Activated gamma-delta T cell (primary cell): ENCODE data around the gene NPRL2.
"Not testable (repeated sequence)": the region's sequence is repeated elsewhere in the genome, so short reads cannot be mapped to it uniquely, and the experiment has no call there.

Experiments used
- DNase-seq: peaks from one replicate; lab custom pipeline; 2025; lab: John Stamatoyannopoulos, UW

The NPRL2 gene

GRCh38 chr3:50327129-50327528, 23.4 kb downstream of the NPRL2 start:
- DNase-seq: no peak

- DNase-seq: no peak
These were observed 24.4 kb downstream of the NPRL2 start for GRCh38 chr3:50326182-50326541.

DNA sequence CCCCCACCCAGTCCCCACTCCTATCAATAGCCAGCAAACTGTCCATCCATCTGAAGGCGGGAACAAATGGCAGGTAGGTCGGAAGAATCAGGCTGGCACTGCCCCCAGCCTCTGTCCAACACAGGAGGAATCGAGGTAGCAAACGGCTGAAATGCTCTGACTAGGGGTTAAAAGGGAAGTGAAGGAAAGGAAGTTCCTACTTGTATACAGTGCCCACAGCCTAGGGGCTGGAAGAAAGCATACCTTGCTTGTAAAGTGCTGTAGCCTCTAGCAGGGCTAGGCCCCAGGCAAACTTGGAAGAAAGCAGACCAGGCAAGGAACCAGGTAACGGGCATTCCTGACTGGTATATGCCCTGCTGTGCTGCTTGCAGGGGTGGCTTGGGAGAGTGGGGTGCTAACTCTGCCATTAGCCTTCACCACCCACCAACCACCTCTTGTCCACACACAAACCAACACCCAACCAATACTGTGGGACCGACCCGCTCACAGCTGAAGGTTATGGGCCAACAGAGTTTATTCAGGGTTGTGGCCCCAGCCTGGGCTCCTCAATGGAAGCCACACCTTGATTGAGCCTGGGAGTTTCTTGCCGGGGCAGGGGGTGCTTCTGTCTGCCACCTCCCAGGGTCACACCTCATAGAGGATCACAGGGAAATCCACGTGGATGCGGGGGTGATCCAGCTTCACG, 24.9 kb downstream of the NPRL2 start:
- no peak for DNase-seq

- DNase-seq: no peak
These were observed 25.5 kb downstream of the NPRL2 start for GRCh38 chr3:50325113-50325480.

DNA sequence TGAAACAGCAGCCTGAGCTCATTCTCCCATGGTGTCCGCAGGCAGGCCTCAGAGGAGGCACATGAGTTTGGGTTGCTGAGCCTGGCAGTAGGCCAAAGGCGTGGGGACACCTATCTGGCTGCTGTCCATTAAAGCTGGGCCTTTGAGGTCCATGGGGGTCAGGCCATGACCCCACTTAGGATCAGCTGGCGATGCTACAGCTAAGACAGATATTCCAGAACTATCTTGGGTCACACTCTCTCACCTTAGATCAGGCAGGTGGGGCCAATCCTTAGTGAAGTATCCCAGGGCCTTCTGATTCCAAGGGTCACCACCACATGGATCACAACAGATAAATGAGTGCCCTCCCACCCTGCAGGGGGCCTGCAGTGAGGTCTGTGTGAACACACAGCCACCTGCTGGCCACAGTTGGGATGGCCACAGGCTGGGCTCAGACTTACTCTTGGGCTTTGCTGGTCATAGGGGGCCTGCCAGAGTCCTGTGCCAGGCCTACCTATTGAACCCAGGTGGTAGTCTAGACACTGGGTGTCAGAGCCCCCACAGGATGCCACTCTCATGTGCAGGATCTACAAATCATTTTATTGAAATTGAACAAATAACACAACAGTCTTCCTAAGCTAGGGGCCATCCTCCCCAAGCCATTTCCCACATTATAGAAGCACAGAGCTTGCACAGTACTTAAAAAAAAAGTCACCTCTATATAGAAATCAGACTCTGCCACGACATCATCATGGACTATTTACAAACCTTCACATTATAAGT, 26.0 kb downstream of the NPRL2 start:
- no peak for DNase-seq

- no peak for DNase-seq
These were observed 26.9 kb downstream of the NPRL2 start for GRCh38 chr3:50323614-50324199.

GRCh38 chr3:50323092-50323600, 27.4 kb downstream of the NPRL2 start:
- DNase-seq: no peak

DNA sequence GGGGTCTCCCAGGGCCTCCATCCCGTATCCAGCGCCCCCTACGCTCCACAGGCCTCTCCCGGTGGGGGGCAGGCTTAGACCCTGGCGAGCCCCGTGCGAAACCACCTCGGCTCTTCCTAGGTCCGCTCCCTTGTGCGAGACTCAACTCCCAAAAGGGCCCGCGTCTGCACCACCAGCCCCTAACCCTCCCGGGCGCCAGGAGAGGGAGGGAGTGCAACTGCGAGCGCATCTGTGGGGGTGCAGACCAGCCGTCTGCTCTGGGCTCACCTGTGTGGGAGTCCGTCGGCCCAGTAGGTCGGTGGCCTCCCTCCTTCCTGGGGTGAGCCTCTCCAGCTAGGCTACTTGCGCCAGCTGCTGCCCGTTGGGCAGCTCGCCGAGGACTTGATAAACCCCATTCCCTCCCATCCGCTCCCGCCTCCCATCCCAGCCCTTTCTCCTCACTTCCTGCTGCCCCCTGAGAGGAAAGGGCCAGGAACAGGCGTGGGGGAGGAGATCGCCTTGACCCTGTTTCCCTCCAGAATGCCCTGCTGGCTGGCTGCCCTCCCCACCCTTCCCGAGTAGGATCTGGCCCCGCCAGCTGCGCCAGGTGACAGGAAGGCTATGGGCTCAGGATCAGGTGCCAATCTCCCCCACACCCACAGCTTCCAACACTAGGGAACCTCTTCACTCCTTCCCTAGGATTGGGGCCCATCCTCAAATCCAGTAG, 28.0 kb downstream of the NPRL2 start, which contains the start of gene HYAL2:
HYAL2 (minus strand) TSS at position 360 of the 706 bp plus-strand sequence. CDS start 2,256 bp downstream, outside the sequence.
- DNase-seq: no peak

DNA sequence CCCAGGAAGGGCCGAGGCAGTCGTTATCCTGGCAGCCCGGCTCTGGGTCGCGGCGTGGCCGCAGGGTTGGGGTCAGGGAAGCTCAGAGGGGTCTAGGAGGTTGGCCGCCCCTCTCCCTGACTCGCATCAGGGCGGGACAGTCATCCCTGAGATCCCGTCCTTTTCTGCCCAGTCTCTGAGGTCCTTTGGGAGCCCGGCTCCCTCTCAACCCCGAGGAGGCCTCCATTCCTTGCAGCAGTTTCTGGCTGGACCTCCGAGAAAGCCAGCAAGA, 28.5 kb downstream of the NPRL2 start:
- DNase-seq: no peak

DNA sequence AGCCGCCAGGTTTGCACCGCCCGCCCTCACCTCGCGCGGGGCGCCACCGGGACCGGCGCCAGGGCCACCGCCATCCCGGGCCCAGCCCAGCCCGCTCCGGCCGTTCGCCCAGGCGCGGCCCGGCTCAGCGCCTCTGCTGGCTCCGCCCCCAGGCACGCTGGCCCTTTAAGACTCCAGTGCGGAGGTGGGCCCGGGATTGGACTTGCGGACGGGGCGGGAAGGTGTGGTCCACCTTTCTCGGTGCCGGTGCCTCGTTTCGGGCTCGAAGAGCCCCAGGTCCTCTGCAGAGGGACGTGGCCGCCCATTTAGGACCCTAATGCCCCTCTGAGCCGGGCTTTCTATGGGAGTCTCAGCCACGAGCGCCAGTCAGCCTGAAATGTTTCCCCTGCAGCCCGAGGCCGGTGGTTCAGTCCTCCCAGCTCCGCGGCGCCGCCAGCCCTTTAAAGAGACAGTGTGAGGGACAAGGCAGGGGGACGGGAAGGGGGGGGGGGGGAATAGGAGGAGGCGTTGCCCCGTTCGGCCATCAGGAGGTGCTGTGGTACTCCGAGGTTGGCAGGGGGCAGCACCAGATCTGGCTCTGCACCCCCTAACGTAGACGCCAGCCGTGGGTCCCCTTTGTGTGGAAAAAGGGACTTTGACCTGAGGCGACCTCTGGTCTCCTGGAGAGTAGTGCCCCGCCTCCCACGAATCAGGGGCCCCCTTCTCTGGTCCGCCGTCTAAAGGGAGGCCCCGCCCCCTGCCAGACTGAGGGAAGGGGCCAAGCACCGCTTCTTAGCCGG, 29.1 kb downstream of the NPRL2 start:
- DNase-seq: peak; percentile 61

DNA sequence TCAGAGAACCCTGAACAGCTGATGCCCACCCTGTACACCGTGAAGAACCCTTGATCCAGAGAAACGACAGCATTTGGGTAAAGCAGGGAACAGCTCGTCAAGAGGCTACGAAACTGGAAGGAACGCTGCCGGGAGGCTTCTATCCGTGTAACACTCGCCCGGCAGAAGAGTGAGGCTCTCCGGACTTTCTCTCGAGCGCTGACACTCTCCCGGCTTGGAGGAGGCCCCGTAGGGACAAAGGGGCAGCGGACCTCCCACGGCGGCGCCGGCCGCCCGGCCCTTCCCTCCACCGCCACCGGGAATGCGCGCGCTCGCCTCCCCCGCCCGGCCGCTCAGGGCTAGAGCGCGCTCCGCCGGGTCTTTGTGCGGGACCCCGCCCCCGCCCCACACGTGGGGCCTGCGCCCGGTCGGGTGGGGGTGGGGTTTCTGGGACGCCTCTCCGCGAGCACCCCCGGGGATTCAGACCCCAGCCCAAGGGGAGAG, 29.7 kb downstream of the NPRL2 start:
- DNase-seq: peak; percentile 61

- DNase-seq: no peak
These were observed 30.5 kb downstream of the NPRL2 start for GRCh38 chr3:50319894-50320625.

- no peak for DNase-seq
These were observed 31.2 kb downstream of the NPRL2 start for GRCh38 chr3:50319181-50319893.

GRCh38 chr3:50318615-50319014, 32.0 kb downstream of the NPRL2 start:
- DNase-seq: no peak

- DNase-seq: no peak
These were observed 32.4 kb downstream of the NPRL2 start for GRCh38 chr3:50318163-50318562.

GRCh38 chr3:50317300-50317699, 33.3 kb downstream of the NPRL2 start:
- DNase-seq: no peak

GRCh38 chr3:50316657-50317242, 33.8 kb downstream of the NPRL2 start:
- peak; percentile 37 for DNase-seq

DNA sequence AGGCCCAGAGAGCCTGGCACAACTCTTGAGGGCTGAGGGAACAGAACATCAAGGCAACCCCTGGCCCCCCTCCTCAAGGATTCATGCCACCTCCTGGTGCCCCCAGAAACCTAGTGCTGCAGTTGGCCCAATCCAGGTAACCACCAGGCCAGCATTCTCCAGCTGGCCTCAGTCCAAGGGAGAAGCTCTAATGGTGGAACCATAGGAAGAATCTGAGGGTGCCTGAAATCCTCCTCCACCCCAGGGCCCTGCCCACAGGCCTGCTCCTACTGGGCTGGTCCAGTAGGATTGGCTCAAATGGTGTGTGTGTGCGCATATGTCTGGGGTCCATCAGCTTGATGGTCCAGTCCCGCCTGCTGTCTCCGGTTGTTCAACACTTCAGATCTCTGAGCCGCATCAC, 35.8 kb downstream of the NPRL2 start:
- DNase-seq: no peak

DNA sequence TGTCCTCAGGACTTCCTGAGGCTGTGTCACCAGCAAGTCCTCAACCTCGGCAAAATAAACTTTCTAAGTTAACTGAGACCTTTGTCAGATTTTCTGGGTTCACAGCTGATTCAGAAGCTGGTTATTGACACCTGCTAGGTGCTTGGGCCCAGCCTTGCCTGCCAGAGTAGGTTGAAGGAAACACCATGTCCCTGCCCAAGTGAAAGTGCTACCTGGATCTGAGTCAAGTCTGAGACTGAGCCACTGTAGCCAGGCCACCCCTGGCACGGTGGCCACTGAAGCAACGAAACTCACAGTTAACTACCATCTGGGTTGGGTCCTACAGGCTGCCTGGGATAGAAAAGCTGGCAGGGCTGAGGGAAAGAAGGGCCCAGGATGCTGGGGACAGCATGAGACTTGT, 36.2 kb downstream of the NPRL2 start:
- DNase-seq: no peak

GRCh38 chr3:50312041-50312440, 38.5 kb downstream of the NPRL2 start:
- not testable (repeated sequence) for DNase-seq
